Tongue (tissue), 2 donors: ENCODE measurements around the gene VDAC1. TPM values are rescaled to one million over a fixed set of nuclear protein-coding genes. Genes with fewer than 3 reads are reported as not detected.
"Not testable (repeated sequence)": the region's sequence is repeated elsewhere in the genome, so short reads cannot be mapped to it uniquely, and the experiment has no call there.

Source experiments
- DNase-seq: peaks from one replicate; pipeline ENCODE4 v3.0.0-alpha.2; 2015
- total RNA-seq: library from RNA; depleted of rRNA; stranded (reverse); fragments of >200 nt; gene quantifications from one replicate; pipeline ENCODE4 v1.2.3, GENCODE V29; 2014

The VDAC1 gene
- total RNA-seq, 1 donor from 2014 or later: 252 TPM

DNA sequence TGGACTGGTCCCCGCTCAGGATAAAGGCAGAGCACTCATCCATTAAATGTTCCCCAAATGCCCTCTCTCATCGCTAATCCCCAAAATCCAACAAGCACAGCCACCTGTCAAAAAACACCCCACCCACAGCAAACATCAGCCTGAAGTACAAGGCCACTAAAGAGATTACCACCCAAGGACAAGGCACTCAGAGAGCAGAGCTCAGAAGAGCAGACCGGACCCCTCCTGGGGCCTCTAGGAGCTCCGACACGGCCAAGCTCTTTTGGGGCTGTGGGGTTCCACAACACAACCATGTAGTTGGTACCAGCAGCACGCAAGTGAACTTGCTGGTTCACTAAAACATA is 9.8 kb downstream of the VDAC1 start:
- DNase-seq: peak; percentile 44

DNA sequence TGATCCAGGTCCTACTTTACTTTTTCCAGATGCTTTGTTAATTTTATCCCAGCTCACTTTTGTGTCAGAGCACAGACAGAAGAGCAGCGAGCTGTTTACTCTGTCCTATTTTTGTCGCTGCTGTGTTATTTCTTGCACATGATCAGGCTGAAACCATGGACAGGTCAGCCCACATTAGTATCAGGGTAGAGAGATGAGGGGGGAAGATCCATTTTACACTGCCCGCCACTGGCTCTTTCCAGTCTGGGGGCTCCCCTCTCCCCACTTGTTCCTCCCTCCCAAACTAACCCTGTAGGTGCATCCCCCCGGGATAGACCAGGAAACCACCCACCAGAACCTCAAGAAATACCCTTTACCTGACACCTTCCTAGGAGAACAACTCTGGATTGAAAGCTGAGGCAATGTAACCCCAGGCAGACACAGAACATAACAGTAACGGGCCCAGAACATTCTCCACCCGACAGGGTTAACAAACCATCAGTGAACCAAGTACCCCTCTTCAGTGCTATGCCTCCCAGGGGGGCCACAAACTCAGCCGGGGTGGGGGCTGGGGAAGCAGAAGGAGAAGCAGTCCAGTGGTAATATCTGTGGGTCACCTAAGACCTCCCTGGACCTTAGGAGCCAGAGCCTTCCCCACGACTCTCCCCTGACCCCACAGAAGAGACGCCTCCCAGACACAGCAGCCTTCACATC is 10.3 kb downstream of the VDAC1 start:
- no peak for DNase-seq

DNA sequence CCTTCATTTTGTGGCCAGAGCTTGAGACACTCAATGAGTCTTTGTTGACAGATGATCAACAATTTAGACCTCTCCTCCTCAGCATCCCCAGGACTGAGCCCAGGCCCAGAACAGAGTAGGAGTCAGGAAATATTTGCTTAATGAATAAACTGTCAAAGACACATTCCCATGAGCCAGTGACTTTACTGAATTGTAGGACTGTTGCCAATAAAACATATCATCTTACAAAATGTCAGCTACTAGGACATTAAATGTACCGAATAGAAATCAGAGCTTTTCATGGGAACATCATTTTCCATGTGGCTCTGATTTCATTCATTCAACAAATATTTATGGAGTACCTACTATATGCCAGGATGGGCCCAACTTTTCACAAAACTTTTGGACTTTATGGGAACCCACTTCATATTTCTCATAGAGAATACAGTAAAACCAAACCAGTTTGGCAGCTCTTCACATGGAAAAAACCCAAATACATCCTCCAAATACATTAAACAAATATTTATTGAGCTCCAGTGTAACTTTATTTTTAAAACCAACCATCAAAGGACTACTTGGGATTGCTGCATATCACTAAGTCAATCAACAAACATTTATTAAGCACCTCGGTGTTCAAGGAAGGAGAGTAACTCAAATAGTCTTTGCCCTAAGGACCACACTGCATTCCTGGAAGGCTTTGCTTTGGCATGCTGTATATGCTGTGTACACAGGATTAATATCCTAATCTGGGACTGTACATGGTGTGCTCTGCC is 11.4 kb downstream of the VDAC1 start:
- DNase-seq: peak; percentile 59

DNA sequence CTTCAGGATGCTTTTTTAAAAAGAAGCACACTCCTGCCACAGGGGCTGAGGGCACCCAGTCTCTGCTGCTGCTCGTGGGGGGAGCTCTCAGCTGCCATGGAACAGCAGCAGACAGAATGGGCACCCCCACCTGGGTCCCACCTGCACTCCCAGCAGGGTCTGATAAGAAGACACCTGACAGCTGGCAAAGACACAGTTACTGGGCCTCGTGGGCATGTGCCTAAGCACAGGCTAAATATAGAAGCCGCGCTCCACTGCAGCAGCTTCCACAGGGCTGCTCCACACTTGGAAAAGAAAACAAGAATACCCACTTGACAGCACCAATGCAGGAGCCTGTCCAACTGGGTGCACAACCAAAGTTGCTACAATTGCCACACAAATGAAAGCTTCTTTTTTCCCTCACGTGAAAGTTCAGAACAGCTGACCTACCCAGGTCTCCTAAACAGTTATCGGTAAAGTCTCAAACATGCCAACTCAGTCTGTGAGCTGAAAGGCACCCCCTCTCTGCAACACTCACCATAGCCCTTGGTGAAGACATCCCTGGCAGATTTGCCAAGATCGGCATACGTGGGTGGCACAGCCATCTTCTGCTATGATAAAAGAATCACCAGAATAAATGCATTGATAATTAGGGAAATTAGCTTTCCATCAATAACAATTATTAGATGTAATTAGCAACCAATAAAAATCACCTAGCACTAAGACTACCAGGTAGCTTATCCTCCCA is 12.2 kb downstream of the VDAC1 start:
- peak; percentile 53 for DNase-seq

DNA sequence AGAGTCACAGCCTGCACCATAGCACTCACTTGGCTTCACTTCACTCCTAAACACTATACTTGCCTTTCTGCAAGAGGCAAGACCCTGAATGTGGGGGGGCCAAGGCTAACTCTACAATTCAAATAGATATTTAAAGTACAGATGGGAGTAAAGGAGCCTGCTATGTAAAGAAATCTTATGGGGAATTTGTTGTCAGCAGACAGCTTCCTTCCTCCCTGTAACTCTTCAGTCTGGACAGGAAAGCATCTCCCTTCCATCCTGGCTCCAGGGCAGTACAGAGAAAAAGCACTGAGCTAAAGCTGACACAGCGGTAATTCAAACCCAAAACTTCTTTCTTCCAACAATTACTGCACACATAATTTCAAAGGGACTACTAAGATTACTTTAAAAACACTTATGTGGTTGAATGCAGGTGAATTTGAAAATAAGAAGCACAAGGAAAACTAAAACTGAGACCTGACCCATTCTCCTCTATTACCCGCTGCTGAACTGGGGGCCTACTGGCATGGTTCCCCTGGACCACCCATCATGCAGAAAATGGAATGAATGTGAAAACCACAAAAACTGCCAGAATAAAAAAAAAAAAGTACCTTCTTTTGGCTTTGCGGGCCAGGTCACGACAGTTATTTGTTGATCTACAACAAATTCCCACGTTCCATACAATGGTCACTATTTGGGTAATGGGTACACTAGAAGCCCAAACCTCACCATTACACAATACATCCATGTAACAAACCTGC is 13.4 kb downstream of the VDAC1 start:
- no peak for DNase-seq

DNA sequence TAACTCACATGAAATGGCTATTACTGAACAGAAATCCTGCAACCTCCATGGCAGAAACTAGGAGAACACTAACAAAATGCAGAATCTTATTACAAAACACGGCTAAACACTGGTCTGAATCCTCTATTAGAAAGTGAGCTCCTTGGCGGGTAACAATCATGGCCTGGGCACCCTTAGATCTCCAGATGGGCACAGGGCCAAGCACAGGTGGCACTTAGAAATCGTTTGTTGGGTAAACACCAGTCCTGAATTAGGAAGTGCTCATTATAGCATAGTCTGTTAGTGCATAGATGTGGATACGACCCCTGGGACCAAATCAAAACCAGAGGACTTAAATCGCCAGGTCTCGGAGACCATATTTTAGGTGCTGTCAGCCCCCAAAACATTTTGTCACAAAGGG is 14.4 kb downstream of the VDAC1 start:
- DNase-seq: no peak

DNA sequence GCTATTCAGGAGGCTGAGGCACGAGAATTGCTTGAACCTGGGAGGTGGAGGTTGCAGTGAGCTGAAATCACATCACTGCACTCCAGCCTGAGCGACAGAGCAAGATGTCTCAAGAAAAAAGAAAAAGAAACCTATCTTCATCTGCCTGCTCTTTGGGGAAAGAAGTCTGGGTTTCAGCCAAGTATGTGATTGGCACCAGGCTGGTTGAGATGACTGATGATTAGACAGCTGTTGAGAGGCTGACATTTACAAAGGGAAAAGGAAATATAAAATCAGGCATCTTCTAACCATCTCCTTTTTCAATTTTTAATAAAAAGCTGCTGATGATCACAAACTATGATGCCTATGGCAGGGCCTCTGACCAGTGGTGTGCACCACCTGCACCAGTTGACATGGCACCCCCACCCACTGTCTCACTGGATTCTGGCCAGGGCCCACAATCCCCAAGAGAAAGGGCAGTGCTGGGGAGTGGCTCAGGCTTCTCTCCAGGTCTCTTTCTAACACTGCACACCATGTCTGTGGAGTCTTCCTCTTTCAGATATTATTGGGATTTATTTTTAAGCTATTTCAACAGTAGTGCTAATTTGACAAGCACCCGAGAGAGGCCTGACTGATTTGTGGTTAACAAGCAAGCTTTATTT is 19.1 kb downstream of the VDAC1 start:
- DNase-seq: no peak

DNA sequence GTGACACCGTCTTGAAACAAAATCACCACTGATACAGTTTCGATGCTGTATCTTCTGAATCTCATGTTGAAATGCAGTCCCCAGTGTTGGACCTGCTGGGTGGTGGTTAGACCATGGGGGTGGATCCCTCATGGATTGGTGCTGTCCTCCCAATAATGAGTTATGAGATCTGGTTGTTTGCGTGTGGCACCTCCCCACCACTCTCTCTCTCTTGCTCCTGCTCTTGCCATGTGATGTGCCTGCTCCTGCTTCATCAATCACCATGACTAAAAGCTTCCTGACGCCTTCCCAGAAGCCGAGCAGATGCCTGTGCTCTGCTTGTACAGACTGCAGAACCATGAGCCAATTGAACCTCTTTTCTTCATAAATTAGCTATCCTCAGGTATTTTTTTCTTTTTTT is 21.1 kb downstream of the VDAC1 start:
- DNase-seq: no peak

DNA sequence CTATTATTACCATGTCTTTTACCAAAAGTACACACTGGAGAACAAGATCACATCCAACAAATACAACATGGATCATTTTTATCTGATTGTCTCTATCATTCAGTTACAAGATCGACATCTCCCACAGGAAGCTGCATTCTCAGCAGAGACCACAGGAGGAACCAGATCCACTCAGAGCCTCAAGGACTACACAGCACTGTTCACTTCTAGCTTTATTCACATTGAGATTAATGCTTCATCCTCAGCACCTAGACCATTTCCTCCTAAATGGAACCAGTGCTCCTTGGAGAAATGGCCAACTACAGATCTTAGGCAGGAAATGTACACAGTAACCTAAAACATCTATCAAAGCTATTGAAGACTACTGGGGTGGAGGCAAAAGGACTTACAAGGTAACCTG is 23.1 kb downstream of the VDAC1 start:
- no peak for DNase-seq

DNA sequence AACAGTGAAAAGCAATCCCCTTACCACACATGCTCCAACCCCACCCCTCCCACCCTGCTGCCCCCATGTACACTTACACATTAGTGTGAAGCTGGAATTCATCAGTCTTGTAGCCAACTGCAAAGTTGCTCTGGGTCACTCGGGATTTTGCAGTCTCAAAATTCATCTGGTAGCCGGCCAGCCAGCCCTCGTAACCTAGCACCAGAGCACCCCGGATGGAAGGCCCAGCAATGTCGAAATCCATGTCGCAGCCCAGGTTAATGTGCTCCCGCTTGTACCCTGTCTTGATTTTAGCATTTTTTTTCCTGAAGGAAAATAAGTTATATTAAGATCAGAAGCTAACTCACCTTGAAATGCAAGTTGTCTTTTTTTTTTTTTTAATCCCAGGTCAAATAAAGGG is 24.1 kb downstream of the VDAC1 start:
- no peak for DNase-seq

DNA sequence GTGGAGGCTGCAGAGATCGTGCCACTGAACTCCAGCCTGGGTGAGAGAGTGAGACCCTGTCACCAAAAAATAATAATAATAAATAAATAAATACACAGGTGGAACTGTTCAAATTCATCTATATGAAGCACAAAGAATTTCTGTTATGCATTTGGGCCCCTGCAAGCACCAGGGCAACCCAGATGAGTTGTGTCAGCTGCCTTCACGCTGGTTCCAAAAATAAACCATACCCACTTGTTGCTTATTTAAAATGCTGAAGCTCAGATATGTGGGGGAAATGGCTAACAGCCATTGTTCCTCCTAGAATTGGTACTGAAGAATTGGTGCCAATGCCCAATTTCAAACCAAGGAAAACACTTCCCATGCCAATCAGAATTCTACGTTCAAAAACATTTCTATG is 25.8 kb downstream of the VDAC1 start:
- no peak for DNase-seq

DNA sequence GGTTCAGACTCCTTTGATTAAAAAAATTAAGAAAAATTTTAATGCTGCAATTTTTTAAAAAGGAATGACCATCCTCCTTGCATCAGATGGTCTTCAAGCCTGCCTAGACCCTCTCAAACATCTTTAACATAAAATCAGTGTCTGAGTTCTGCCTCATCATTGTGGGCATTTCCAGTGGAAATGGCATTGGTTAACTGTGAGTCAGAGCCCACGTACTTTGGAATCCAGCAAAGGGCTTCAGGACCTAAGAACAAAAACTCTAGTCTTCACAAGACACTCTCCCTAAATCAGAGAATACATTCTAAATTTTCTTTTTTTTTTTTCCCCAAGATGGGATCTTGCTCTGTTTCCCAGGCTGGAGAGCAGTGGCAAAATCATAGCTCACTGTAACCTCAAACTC is 26.9 kb downstream of the VDAC1 start:
- DNase-seq: no peak

DNA sequence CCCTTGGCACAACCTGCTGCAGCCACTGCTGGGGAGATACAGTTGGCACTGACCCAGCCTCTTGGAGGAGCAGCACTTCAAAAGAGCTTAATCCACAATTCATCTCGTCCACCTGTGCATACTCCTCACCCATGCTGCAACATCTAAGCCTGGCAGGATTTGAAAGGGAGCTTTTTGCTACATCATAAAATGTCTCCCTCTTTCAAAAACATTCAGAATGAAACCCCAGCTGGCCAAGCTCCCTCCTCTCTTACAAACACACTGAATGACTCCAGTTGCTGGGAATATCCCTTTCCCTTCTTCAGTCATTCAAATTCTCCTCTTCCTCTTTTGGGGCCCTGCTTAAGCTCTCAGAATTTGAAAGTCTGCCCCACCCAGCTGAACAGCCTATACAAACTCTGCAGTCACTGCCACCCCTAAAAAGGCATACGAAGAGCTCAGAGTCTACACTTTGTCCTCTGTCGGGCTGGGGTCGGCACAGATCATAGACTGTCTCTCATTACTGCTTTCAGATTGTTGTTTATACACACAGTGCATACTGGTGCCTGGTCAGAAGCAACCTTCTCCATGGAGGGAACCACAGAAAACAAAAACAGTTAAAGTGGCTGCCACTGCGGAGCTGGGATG is 27.5 kb downstream of the VDAC1 start:
- DNase-seq: peak; percentile 72

DNA sequence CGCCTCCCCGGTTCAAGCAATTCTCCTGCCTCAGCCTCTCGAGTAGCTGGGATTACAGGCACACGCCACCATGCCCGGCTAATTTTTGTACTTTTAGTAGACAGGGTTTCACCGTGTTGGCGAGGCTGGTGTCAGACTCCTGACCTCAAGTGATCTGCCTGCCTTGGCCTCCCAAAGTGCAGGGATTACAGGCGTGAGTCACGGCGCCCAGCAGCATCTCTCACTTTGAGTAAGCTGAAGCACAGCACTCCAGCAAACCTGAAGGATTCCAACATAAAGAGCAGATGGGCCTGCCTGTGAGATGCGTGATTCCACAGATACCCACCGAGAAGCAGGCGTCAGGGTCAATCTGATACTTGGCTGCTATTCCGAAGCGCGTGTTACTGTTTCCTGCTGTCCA is 29.2 kb downstream of the VDAC1 start:
- DNase-seq: not testable (repeated sequence)

DNA sequence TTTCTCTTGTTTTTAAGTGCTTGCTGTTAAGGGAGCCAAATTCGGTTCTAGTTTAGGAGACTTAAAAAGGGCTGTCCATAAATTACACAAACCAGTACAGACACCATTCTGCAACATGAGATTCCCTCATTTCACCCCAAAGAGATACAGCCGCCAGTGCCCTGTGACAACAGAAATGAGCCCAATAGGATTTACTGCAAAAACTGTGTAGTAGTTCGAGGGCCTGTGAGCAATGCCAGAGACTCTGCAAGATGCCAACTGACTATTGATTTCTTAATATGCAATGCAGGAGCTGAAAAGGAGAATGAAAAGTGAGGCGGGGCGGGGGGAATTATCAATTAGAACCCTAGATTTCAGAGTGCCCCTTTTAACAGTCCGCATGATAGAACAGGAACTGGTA is 30.6 kb downstream of the VDAC1 start:
- no peak for DNase-seq

DNA sequence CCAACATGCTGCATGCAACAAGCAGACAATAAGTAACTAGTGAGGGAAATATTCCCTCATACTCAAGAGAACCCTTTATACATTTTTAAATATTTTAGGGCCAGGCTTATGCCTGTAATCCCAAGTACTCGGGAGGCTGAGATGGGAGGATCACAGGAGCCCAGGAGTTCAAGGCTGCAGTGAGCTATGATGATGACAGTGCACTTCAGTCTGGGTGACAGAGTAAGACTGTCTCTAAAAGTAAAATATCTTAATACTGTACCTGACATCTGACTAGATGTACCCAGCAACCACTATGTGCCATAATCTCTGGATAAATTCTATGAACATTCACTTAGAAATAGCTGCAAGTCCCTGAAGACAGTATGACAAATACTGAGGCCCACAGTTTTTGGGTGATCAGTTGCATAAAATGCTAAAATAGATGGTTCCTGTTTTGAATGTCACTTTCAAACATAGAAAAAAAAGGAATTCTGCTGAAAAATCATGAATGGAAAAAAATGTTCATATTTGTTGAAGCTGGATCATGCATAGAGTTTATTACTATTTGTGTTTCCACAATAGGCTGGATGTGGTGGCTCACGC is 34.4 kb downstream of the VDAC1 start:
- no peak for DNase-seq

DNA sequence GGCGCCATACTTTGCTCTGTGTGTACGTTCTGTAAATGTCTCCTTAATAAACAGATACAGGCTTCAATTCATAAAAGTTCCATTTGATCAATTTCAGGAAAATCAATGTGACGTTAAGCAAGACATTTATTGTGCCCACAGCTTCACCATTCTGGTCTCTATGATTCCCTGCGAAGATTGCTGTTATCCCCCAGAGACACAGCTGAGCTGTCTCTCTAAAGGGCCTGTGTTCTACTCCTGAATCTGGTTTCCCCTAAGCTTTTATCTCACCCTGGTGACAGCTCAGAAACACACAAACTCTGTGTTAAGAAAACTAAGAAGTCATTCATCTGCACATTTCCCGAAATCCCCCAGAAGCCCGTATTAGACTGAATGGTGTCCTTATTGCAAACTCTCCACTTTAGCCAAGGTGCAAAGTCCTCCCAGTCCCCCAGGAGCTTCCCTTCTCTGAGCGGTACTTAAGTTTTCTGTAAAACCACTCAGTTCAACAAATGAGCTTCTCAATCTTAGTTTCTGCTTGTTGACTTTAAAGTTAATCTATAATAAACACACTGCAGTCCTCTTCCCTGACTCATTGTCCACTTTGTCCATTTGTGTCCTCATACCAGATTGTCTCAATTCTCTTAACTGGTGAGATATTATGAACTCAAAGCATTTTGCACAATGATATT is 35.0 kb downstream of the VDAC1 start:
- DNase-seq: peak; percentile 54

DNA sequence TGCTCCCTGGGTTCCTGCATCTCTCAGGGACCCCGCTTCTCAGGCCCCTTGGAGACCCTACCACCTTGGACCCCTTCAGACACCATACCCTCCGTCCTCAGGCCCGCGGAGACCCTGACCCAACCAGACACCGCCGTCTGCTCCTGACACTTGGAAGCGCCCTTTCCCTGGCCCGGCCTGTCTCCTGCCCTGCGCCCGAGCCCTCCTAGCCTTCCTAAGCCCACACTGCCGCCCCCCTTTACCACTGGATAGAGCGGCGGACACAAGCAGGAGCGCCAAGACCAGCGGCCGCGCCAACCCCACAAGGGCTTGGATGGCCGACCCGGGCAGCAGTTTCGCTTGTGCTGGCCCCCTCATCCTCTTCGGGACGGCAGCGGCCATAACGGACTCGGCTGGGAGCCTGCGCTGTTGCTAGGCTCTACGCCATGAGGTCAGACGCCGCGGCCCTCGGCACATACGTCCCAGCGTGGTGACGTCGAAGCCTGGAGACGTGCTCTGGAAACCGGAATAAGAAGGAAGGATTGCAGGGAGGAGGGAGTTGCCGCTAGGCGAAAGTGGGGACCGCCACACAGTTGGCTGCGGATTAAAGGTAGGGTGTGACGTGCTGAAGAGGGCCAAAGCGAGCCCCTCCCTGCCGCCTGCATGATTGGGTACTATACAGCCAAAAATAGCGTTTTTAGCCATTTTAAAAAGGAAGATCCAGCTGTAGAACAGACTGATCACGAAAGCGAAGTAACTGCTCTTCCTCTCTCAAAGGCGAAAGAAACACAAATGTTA is 36.4 kb downstream of the VDAC1 start, which contains the start of gene C5orf15:
C5orf15 (minus strand) TSS at position 422 of the 777 bp plus-strand sequence; CDS start at position 381, 41 bp downstream.
- peak; percentile 99 for DNase-seq

DNA sequence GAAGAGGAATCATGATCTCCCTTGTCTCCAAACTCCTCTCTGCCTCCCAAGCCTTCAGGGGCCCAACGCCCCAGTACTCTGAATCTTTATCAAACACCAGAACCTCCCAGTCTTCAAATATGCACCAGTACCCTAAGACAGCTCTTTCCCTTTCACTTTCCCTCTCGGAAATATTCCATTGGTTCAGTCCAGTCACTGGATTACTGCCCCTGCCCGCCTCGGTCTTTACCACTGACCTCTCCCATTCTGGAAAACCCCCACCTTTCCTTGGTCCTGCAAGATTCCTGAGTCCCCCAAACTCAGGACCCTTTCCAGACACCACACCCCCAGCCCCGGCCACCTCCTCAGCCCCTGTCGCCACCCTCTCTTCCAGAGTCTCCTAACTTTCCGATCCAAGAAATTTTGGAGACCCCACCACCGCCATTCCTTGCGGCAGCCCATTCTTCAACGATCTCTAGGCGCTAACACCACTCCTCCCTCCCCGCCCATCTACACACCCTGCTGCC is 37.0 kb downstream of the VDAC1 start:
- DNase-seq: no peak

DNA sequence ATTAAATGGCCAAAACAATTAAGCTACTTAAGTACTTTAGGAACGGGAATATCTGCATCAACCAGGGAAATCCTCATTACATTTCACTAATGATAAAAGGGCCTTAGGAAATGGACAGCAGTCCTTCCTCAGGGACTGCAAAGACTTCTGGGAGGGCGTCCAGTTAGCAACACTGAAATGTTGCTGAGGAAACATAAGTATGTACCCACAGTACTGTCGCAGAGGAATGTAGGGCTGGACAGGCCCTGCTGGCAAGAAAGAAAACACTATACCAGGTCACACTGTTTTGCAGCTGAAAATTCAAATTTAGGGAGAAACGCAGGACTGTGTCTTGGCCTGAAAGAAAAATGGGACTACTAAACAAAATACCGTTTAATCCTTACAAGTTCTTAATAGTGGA is 37.7 kb downstream of the VDAC1 start:
- no peak for DNase-seq
